GM10266 (cell line): ENCODE data around the gene BFSP2.

ENCODE experiments used
- DNase-seq: peaks from one replicate; pipeline ENCODE4 v3.0.0; 2012; ENCODE audit errors: extremely low spot score
- CTCF ChIP-seq: IDR thresholded peaks from 2 replicates; pipeline ENCODE4 v1.5.1; 2012; ENCODE audit warnings: mild to moderate bottlenecking, low read depth; ENCODE audit not compliant: control insufficient read depth, insufficient read depth; ENCODE audit errors: missing control alignments

Gene BFSP2

GRCh38 chr3:133452641-133453319 is 52.9 kb downstream of the BFSP2 start:
- no peak for DNase-seq
- TF ChIP-seq CTCF: no peak

- DNase-seq: no peak
- no peak for TF ChIP-seq CTCF
These were observed 53.5 kb downstream of the BFSP2 start for GRCh38 chr3:133453383-133453782.

- TF ChIP-seq CTCF: no peak
These were observed 55.4 kb downstream of the BFSP2 start for GRCh38 chr3:133455281-133455680.

GRCh38 chr3:133455960-133456359 is 56.1 kb downstream of the BFSP2 start:
- no peak for TF ChIP-seq CTCF
- DNase-seq: no peak

More at GRCh38 chr3:133455281-133455680, 55.4 kb downstream of the BFSP2 start:
- DNase-seq: no peak

GRCh38 chr3:133457025-133457424 is 57.2 kb downstream of the BFSP2 start:
- TF ChIP-seq CTCF: no peak
- no peak for DNase-seq

- TF ChIP-seq CTCF: peak; percentile 21
- no peak for DNase-seq
These were observed 57.7 kb downstream of the BFSP2 start for GRCh38 chr3:133457465-133458067.

- TF ChIP-seq CTCF: no peak
- DNase-seq: no peak
These were observed 59.5 kb downstream of the BFSP2 start for GRCh38 chr3:133459400-133459799.
